Fibroblast of lung (primary cell): Measurements from ENCODE around the gene ANKRD34B. TPM values are rescaled to one million over a fixed set of nuclear protein-coding genes. Genes with fewer than 3 reads are reported as not detected.

Experiments
- DNase-seq, 2 donors: peaks; one replicate each; pipeline versions ENCODE4 v3.0.0 to v3.0.0-alpha.2; 2010; ENCODE audit warnings: low read depth in 2 of 2
- H2AFZ ChIP-seq: 2 replicates; pipeline ENCODE4 v1.5.1; 2012; ENCODE audit warnings: low read length, control low read depth, inconsistent platforms
- H3K27ac ChIP-seq: 2 replicates; pipeline ENCODE4 v1.5.1; 2011; ENCODE audit warnings: low read length, control low read depth; ENCODE audit not compliant: insufficient read depth
- H3K27me3 ChIP-seq: 2 replicates; pipeline ENCODE4 v1.5.1; 2011; ENCODE audit warnings: mild to moderate bottlenecking, low read length; ENCODE audit not compliant: control insufficient read depth, insufficient read depth
- H3K36me3 ChIP-seq: 2 replicates; pipeline ENCODE4 v1.5.1; 2011; ENCODE audit warnings: low read length; ENCODE audit not compliant: control insufficient read depth, insufficient read depth
- H3K4me1 ChIP-seq: 2 replicates; pipeline ENCODE4 v1.5.1; 2011; ENCODE audit warnings: low read length; ENCODE audit not compliant: control insufficient read depth, insufficient read depth; ENCODE audit errors: extremely low read depth
- H3K4me2 ChIP-seq: 2 replicates; pipeline ENCODE4 v1.5.1; 2011; ENCODE audit warnings: low read length, control low read depth; ENCODE audit not compliant: insufficient read depth; ENCODE audit errors: extremely low read depth
- H3K4me3 ChIP-seq, 4 experiments: fragments of 200-600 bp in 1 of 4; sonication (generic) in 1 of 4; replicated peaks in 1 of 4; 2 replicates each; pipeline ENCODE4 v1.5.1; 2011 to 2016; ENCODE audit warnings: low read length in 4 of 4, low read depth in 3 of 4, mild to moderate bottlenecking in 3 of 4, control low read depth in 2 of 4, inconsistent platforms in 1 of 4, mixed read lengths in 1 of 4; ENCODE audit not compliant: insufficient read depth in 1 of 4; ENCODE audit errors: control extremely low read depth in 1 of 4
- H3K79me2 ChIP-seq: 2 replicates; pipeline ENCODE4 v1.5.1; 2012; ENCODE audit warnings: mild to moderate bottlenecking, low read length, inconsistent platforms; ENCODE audit not compliant: control insufficient read depth, insufficient read depth
- H3K9ac ChIP-seq: 2 replicates; pipeline ENCODE4 v1.5.1; 2011; ENCODE audit warnings: mild to moderate bottlenecking, low read length, control low read depth; ENCODE audit not compliant: insufficient read depth
- H3K9me3 ChIP-seq: 2 replicates; pipeline ENCODE4 v1.5.1; 2012; ENCODE audit warnings: low read depth, low read length; ENCODE audit not compliant: control insufficient read depth, insufficient read depth
- H4K20me1 ChIP-seq: 2 replicates; pipeline ENCODE4 v1.5.1; 2011; ENCODE audit warnings: low read length; ENCODE audit not compliant: control insufficient read depth, insufficient read depth; ENCODE audit errors: extremely low read depth
- EZH2 ChIP-seq: IDR thresholded peaks from 2 replicates; pipeline ENCODE4 v1.5.1; 2012; ENCODE audit warnings: low read length, control low read depth, mild to moderate bottlenecking; ENCODE audit errors: missing control alignments
- polyA plus RNA-seq, 2 donors: library from polyadenylated mRNA; depleted of rRNA in 1 of 2; stranded (reverse) in 1 of 2; unstranded in 1 of 2; fragments of >200 nt; gene quantifications; 2 replicates each; pipeline ENCODE4 v1.2.1, GENCODE V29; 2011 to 2012; ENCODE audit warnings: missing spikeins in 1 of 2
- total RNA-seq: library from RNA; depleted of rRNA; stranded (reverse); fragments of >200 nt; gene quantifications from 2 replicates; pipeline ENCODE4 v1.2.1, GENCODE V29; 2014
- TF ChIP-seq, protein P1 (sequence below), 2 donors: IDR thresholded peaks in 1 of 2; conservative IDR thresholded peaks in 1 of 2; 1 replicate in 1 of 2; 2 replicates in 1 of 2; pipeline ENCODE4 v1.5.1; 2011 to 2012; ENCODE audit warnings: low read length in 2 of 2, control low read depth in 1 of 2, inconsistent platforms in 1 of 2, low read depth in 1 of 2, mild to moderate bottlenecking in 1 of 2

ANKRD34B gene
- total and polyA plus RNA-seq, 2 donors (not counting 1 experiment from before 2014, with no cell fraction given) = not detected

- TF ChIP-seq, protein P1, sequence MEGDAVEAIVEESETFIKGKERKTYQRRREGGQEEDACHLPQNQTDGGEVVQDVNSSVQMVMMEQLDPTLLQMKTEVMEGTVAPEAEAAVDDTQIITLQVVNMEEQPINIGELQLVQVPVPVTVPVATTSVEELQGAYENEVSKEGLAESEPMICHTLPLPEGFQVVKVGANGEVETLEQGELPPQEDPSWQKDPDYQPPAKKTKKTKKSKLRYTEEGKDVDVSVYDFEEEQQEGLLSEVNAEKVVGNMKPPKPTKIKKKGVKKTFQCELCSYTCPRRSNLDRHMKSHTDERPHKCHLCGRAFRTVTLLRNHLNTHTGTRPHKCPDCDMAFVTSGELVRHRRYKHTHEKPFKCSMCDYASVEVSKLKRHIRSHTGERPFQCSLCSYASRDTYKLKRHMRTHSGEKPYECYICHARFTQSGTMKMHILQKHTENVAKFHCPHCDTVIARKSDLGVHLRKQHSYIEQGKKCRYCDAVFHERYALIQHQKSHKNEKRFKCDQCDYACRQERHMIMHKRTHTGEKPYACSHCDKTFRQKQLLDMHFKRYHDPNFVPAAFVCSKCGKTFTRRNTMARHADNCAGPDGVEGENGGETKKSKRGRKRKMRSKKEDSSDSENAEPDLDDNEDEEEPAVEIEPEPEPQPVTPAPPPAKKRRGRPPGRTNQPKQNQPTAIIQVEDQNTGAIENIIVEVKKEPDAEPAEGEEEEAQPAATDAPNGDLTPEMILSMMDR (conservative IDR thresholded peaks at IDR 0.05 in 1 of 2, IDR thresholded peaks at IDR 0.05 in 1 of 2; ENCODE audit: low read depth in 1 of 2, low read length in 2 of 2) = no peak
- TF ChIP-seq EZH2 = no peak
- H3K36me3 ChIP-seq = no peaks in the 10 kb centered on the region
- no peaks in the 10 kb centered on the region for H3K79me2 ChIP-seq
- H3K27me3 ChIP-seq = no peaks in the 10 kb centered on the region
- H3K4me1 ChIP-seq = no peaks in the 10 kb centered on the region
- peak in 1 of 2 donors; percentile 4 for DNase-seq
- no peaks in the 10 kb centered on the region for H4K20me1 ChIP-seq
- H3K4me3 ChIP-seq = no peak overlapping the region
- H3K4me2 ChIP-seq = no peak overlapping the region
- H3K27ac ChIP-seq = no peak overlapping the region
- H3K9me3 ChIP-seq = no peaks in the 10 kb centered on the region
- H3K9ac ChIP-seq = no peak overlapping the region
- no peak overlapping the region for H2AFZ ChIP-seq
These were observed 45.3 kb upstream of the ANKRD34B start for GRCh38 chr5:80615266-80615914.

DNA sequence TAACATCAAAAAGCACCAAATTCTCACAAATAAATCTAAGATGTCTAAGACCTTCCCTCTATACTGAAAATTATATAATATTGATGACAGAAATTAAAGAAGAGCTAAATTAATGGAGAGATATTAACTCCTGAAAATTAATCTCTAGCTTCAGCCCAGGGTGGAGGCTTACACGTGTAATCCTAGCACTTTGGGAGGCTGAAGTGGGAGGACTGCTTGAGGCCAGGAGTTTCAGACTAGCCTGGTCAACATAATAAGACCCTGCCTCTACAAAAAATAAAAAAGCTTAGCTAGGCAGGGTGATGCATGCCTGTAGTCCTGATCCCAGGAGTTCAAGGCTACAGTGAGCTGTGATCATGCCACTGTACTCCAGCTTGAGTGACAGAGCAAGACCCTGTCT is 39.6 kb upstream of the ANKRD34B start:
- no peak for TF ChIP-seq EZH2
- TF ChIP-seq, protein P1 (conservative IDR thresholded peaks at IDR 0.05 in 1 of 2, IDR thresholded peaks at IDR 0.05 in 1 of 2; ENCODE audit: low read depth in 1 of 2, low read length in 2 of 2) = no peak
- H3K4me3 ChIP-seq = no peak overlapping the region
- no peak for DNase-seq

DNA sequence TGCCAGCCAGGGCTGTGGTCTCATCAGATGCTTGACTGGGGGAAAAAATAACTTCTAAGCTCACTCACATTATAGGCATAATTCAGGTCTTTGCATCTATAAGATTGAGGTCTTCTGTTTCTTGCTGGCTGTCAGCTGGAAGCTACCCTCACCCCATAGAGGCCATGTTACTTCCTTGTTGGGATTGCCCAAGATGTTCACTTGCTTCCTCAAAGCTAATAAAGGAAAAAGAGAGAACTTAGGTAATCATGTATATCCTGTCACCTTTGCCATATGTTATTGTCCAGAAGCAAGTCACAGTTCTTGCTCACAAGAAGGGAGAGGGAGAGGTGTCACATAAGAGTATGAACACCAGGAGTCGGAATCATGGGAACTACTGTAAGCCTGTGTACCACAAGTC is 38.7 kb upstream of the ANKRD34B start:
- no peaks in the 10 kb centered on the region for H3K4me1 ChIP-seq
- H3K9ac ChIP-seq = no peak overlapping the region
- H3K27me3 ChIP-seq = no peaks in the 10 kb centered on the region
- H2AFZ ChIP-seq = no peak overlapping the region
- no peak for DNase-seq
- H4K20me1 ChIP-seq = no peaks in the 10 kb centered on the region
- TF ChIP-seq EZH2 = no peak
- TF ChIP-seq, protein P1 (conservative IDR thresholded peaks at IDR 0.05 in 1 of 2, IDR thresholded peaks at IDR 0.05 in 1 of 2; ENCODE audit: low read depth in 1 of 2, low read length in 2 of 2) = no peak
- H3K4me3 ChIP-seq = no peak overlapping the region
- H3K27ac ChIP-seq = no peak overlapping the region
- no peak overlapping the region for H3K4me2 ChIP-seq
- no peaks in the 10 kb centered on the region for H3K9me3 ChIP-seq
- H3K36me3 ChIP-seq = no peaks in the 10 kb centered on the region
- H3K79me2 ChIP-seq = no peaks in the 10 kb centered on the region

More for the DNA sequence above, 39.6 kb upstream of the ANKRD34B start:
- no peaks in the 10 kb centered on the region for H3K9me3 ChIP-seq
- no peak overlapping the region for H3K27ac ChIP-seq
- H3K4me1 ChIP-seq = no peaks in the 10 kb centered on the region
- no peaks in the 10 kb centered on the region for H3K36me3 ChIP-seq
- no peaks in the 10 kb centered on the region for H3K27me3 ChIP-seq
- no peaks in the 10 kb centered on the region for H4K20me1 ChIP-seq
- no peak overlapping the region for H3K9ac ChIP-seq
- no peak overlapping the region for H2AFZ ChIP-seq
- no peak overlapping the region for H3K4me2 ChIP-seq
- H3K79me2 ChIP-seq = no peaks in the 10 kb centered on the region
